OCI-LY7 (cell line): ENCODE results near the gene DOLPP1. TPM values are rescaled to one million over a fixed set of nuclear protein-coding genes. Genes with fewer than 3 reads are reported as not detected.

Experiments used
- BruUV-seq: library from RNA; stranded (reverse); fragments of 400-500 nt; replicated peaks from 2 replicates; lab custom pipeline; 2021; lab: Mats Ljungman, UMichigan
- CTCF ChIA-PET: fragments of 300-600 bp; sonication (Branson Sonifier 250); formaldehyde crosslinking; loops from one replicate; lab custom pipeline; 2022; ENCODE audit warnings: antibody characterized with exemption; ENCODE audit not compliant: unreplicated experiment; lab: Charles Lee
- POLR2A ChIA-PET: fragments of 300-600 bp; sonication (Branson Sonifier 250); formaldehyde crosslinking; loops from one replicate; lab custom pipeline; 2022; ENCODE audit warnings: antibody characterized with exemption; lab: Charles Lee
- DNase-seq: peaks from one replicate; pipeline ENCODE4 v3.0.0-alpha.2; 2015; ENCODE audit warnings: low spot score
- H2AFZ ChIP-seq: fragments of 200-600 bp; sonication (generic), shearing (Covaris generic); 2 replicates; pipeline ENCODE4 v1.6.1; 2014; ENCODE audit warnings: mild to moderate bottlenecking, antibody characterized with exemption, low read length, moderate library complexity
- H3K27ac ChIP-seq: fragments of 200-600 bp; sonication (generic); 2 replicates; pipeline ENCODE4 v1.5.1; 2014; ENCODE audit warnings: mixed run types, low read depth, mild to moderate bottlenecking, moderate library complexity, low read length, inconsistent platforms; ENCODE audit not compliant: poor library complexity, severe bottlenecking
- H3K36me3 ChIP-seq: fragments of 200-600 bp; sonication (generic); 2 replicates; pipeline ENCODE4 v1.6.1; 2014; ENCODE audit warnings: mild to moderate bottlenecking, antibody characterized with exemption, low read length, moderate library complexity, mixed read lengths; ENCODE audit not compliant: insufficient read depth
- H3K4me1 ChIP-seq: fragments of 200-600 bp; sonication (generic); 2 replicates; pipeline ENCODE4 v1.5.1; 2014; ENCODE audit warnings: mild to moderate bottlenecking, low read length; ENCODE audit not compliant: insufficient read depth, poor library complexity, severe bottlenecking
- H3K4me2 ChIP-seq: fragments of 200-600 bp; sonication (generic); 2 replicates; pipeline ENCODE4 v1.6.1; 2014; ENCODE audit warnings: mild to moderate bottlenecking, low read length
- H3K4me3 ChIP-seq: fragments of 200-600 bp; sonication (generic); 2 replicates; pipeline ENCODE4 v1.5.1; 2014; ENCODE audit warnings: mild to moderate bottlenecking, low read depth, low read length; ENCODE audit not compliant: poor library complexity, severe bottlenecking
- H3K79me2 ChIP-seq: fragments of 200-600 bp; sonication (generic); 2 replicates; pipeline ENCODE4 v1.6.1; 2016; ENCODE audit warnings: low read depth, mild to moderate bottlenecking, low read length, moderate library complexity, mixed read lengths; ENCODE audit not compliant: insufficient read depth
- H3K9me2 ChIP-seq: fragments of 200-600 bp; sonication (generic); 2 replicates; pipeline ENCODE4 v1.6.1; 2016; ENCODE audit warnings: mild to moderate bottlenecking, low read length, mixed read lengths; ENCODE audit not compliant: insufficient read depth
- H3K9me3 ChIP-seq: fragments of 200-600 bp; sonication (generic); 2 replicates; pipeline ENCODE4 v1.6.1; 2014; ENCODE audit warnings: mild to moderate bottlenecking, mixed run types, low read length, mixed read lengths
- H4K20me1 ChIP-seq: fragments of 200-600 bp; sonication (generic); 2 replicates; pipeline ENCODE4 v1.6.1; 2014; ENCODE audit warnings: mild to moderate bottlenecking, antibody characterized with exemption, low read length, moderate library complexity, mixed read lengths; ENCODE audit not compliant: insufficient read depth
- CTCF ChIP-seq: fragments of 200-600 bp; sonication (generic); conservative IDR thresholded peaks from 2 replicates; pipeline ENCODE4 v1.5.1; 2014; ENCODE audit warnings: mild to moderate bottlenecking, antibody characterized with exemption, low read length, moderate library complexity, mixed read lengths
- EZH2phosphoT487 ChIP-seq: fragments of 200-600 bp; sonication (generic); IDR thresholded peaks from 2 replicates; pipeline ENCODE4 v1.6.1; 2018; ENCODE audit warnings: low read depth, borderline replicate concordance, mild to moderate bottlenecking, mixed run types, antibody characterized with exemption, low read length, moderate library complexity, mixed read lengths
- intact Hi-C: fragments of 100-400 bp; cut with micrococcal nuclease; formaldehyde crosslinking; loops from one replicate; pipeline ENCODE4 v1.10.0; 2022; ENCODE audit not compliant: unreplicated experiment
- total RNA-seq, 2 experiments: library from RNA; depleted of rRNA in 1 of 2; stranded (reverse); fragments of >200 nt in 1 of 2; shearing (Covaris generic) in 1 of 2; gene quantifications; 2 replicates each; pipeline ENCODE4 v1.2.3, GENCODE V29; 2014 to 2022

Gene DOLPP1
- total RNA-seq, 2 experiments from 2014 or later: 16.9 TPM

GRCh38 chr9:129064499-129064908 lies 16.4 kb upstream of the DOLPP1 start:
- no peak for TF ChIP-seq EZH2phosphoT487
- no peak for TF ChIP-seq CTCF
- H3K4me2 ChIP-seq: no peak overlapping the region
- ChIA-PET CTCF (interaction anchor here (0.6 kb wide), 1 partner anchor 38 kb away, joined by 3 read pairs; no protein-coding TSS in a partner anchor), POLR2A (no interaction called here)
- intact Hi-C loops: no loop called here
- no TSS peak for BruUV-seq
- DNase-seq: no peak
- no peaks in the 10 kb centered on the region for H4K20me1 ChIP-seq
- H3K9me2 ChIP-seq: no peaks in the 10 kb centered on the region
- no peaks in the 10 kb centered on the region for H3K9me3 ChIP-seq
- peaks cover 45% of the 10 kb centered on the region for H3K36me3 ChIP-seq
- no peaks in the 10 kb centered on the region for H3K79me2 ChIP-seq
- no peak overlapping the region for H3K4me3 ChIP-seq
- H2AFZ ChIP-seq: no peak overlapping the region
- no peak overlapping the region for H3K27ac ChIP-seq
- no peaks in the 10 kb centered on the region for H3K4me1 ChIP-seq

- no peaks in the 10 kb centered on the region for H3K9me3 ChIP-seq
- no peaks in the 10 kb centered on the region for H4K20me1 ChIP-seq
- no peak overlapping the region for H3K4me2 ChIP-seq
- peaks cover 39% of the 10 kb centered on the region for H3K36me3 ChIP-seq
- ChIA-PET POLR2A (no interaction called here), CTCF (no interaction called here)
- H3K79me2 ChIP-seq: no peaks in the 10 kb centered on the region
- BruUV-seq: no TSS peak
- no peaks in the 10 kb centered on the region for H3K4me1 ChIP-seq
- TF ChIP-seq EZH2phosphoT487 (no peak), CTCF (no peak)
- intact Hi-C loops: no loop called here
- no peaks in the 10 kb centered on the region for H3K9me2 ChIP-seq
- H3K27ac ChIP-seq: no peak overlapping the region
- H2AFZ ChIP-seq: no peak overlapping the region
- no peak overlapping the region for H3K4me3 ChIP-seq
- DNase-seq: no peak
These were observed 12.8 kb upstream of the DOLPP1 start for GRCh38 chr9:129068110-129068509.

- DNase-seq: no peak
- intact Hi-C loops: no loop called here
- H3K4me3 ChIP-seq: no peak overlapping the region
- no peaks in the 10 kb centered on the region for H3K4me1 ChIP-seq
- H3K36me3 ChIP-seq: peaks cover 31% of the 10 kb centered on the region
- no TSS peak for BruUV-seq
- H3K27ac ChIP-seq: no peak overlapping the region
- no peaks in the 10 kb centered on the region for H3K79me2 ChIP-seq
- no peaks in the 10 kb centered on the region for H3K9me2 ChIP-seq
- TF ChIP-seq CTCF (no peak), EZH2phosphoT487 (no peak)
- POLR2A ChIA-PET: no interaction called here
- CTCF ChIA-PET: no interaction called here
- H3K4me2 ChIP-seq: no peak overlapping the region
- no peak overlapping the region for H2AFZ ChIP-seq
- no peaks in the 10 kb centered on the region for H3K9me3 ChIP-seq
- H4K20me1 ChIP-seq: no peaks in the 10 kb centered on the region
These were observed 11.7 kb upstream of the DOLPP1 start for GRCh38 chr9:129068990-129069861.
